Prostate gland (tissue), 1 donor: ENCODE results near the gene DBN1.

Experiments
- POLR2A ChIP-seq: fragments of 450-650 bp; IDR thresholded peaks from one replicate; pipeline ENCODE4 v1.6.1; 2016; ENCODE audit warnings: antibody characterized with exemption, mild to moderate bottlenecking
- POLR2AphosphoS5 ChIP-seq: sonication (generic); formaldehyde crosslinking; IDR thresholded peaks from one replicate; pipeline ENCODE4 v1.6.1; 2017; ENCODE audit warnings: antibody characterized with exemption

DNA sequence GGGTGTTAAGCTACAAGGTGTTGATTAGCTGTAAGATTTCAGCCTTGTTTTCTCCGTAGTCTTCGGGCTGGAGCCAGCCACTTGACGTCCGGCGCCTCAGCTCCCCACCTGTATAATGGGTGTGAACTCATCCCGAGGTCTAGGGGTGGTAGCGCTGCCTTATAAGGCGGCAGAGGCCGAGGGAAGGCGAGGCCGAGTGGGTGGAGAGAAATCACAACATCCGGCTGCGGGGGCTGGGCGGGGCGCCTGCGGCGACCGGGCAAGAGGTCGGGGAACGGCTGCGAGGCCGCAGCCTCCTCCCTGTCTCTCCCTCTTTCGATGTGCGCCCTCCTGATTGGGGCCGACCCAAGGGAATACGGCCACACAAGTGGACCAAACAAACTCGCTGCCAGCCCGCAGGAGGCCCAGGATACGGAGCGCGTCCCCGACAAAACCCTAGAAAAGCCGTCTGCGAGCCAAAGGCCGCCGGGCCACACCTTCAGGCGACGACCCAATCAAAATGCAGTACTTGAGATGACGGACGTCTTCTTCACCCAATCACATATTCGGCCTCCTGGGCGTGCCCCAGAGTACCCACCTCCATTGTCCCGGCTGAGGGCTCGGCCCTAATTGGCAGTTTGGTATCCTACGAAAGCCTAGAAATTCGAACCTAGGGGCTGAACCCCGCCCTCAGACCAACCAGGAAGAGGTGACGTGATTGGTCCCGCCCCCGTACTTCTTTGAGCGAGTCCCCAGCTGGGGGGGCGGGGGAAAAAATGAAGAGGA is 47.5 kb downstream of the DBN1 start:
- peak; percentile 85 for TF ChIP-seq POLR2A
- peak; percentile 89 for TF ChIP-seq POLR2AphosphoS5
